ENCODE data around the gene TMEM201.

The TMEM201 gene

GRCh38 chr1:9580942-9581341 lies 7.8 kb upstream of the TMEM201 start:
- DNase-seq (ENCODE audit: low read depth, low spot score) = no peak

GRCh38 chr1:9586147-9586766 lies 2.5 kb upstream of the TMEM201 start:
- DNase-seq (ENCODE audit: low read depth, low spot score) = no peak

GRCh38 chr1:9589144-9589718 lies 520 bp downstream of the TMEM201 start:
- no peak for DNase-seq (ENCODE audit: low read depth, low spot score)

GRCh38 chr1:9589719-9590157 lies 1.0 kb downstream of the TMEM201 start:
- DNase-seq (ENCODE audit: low read depth, low spot score) = no peak

- no peak for DNase-seq (ENCODE audit: low read depth, low spot score)
These were observed 1.5 kb downstream of the TMEM201 start for GRCh38 chr1:9590201-9590600.

GRCh38 chr1:9590945-9591668 lies 2.4 kb downstream of the TMEM201 start:
- DNase-seq (ENCODE audit: low read depth, low spot score) = no peak

- DNase-seq (ENCODE audit: low read depth, low spot score) = no peak
These were observed 3.2 kb downstream of the TMEM201 start for GRCh38 chr1:9591669-9592509.

GRCh38 chr1:9592510-9593075 lies 3.9 kb downstream of the TMEM201 start:
- DNase-seq (ENCODE audit: low read depth, low spot score) = no peak

- no peak for DNase-seq (ENCODE audit: low read depth, low spot score)
These were observed 4.4 kb downstream of the TMEM201 start for GRCh38 chr1:9593147-9593491.

- DNase-seq (ENCODE audit: low read depth, low spot score) = no peak
These were observed 5.1 kb downstream of the TMEM201 start for GRCh38 chr1:9593492-9594465.

- no peak for DNase-seq (ENCODE audit: low read depth, low spot score)
These were observed 5.9 kb downstream of the TMEM201 start for GRCh38 chr1:9594471-9595155.

GRCh38 chr1:9595156-9595967 lies 6.7 kb downstream of the TMEM201 start:
- no peak for DNase-seq (ENCODE audit: low read depth, low spot score)

GRCh38 chr1:9595968-9596340 lies 7.2 kb downstream of the TMEM201 start:
- DNase-seq (ENCODE audit: low read depth, low spot score) = no peak

GRCh38 chr1:9596415-9597123 lies 7.9 kb downstream of the TMEM201 start:
- DNase-seq (ENCODE audit: low read depth, low spot score) = no peak

GRCh38 chr1:9597361-9598315 lies 8.9 kb downstream of the TMEM201 start:
- no peak for DNase-seq (ENCODE audit: low read depth, low spot score)

- DNase-seq (ENCODE audit: low read depth, low spot score) = no peak
These were observed 9.6 kb downstream of the TMEM201 start for GRCh38 chr1:9598316-9598700.

GRCh38 chr1:9599741-9600140 lies 11.0 kb downstream of the TMEM201 start:
- no peak for DNase-seq (ENCODE audit: low read depth, low spot score)

All from iPS DF 19.7 (cell line).